ENCODE measurements around the gene NOL6.
"Not testable (repeated sequence)": the region's sequence is repeated elsewhere in the genome, so short reads cannot be mapped to it uniquely, and the experiment has no call there.

Gene NOL6

DNA sequence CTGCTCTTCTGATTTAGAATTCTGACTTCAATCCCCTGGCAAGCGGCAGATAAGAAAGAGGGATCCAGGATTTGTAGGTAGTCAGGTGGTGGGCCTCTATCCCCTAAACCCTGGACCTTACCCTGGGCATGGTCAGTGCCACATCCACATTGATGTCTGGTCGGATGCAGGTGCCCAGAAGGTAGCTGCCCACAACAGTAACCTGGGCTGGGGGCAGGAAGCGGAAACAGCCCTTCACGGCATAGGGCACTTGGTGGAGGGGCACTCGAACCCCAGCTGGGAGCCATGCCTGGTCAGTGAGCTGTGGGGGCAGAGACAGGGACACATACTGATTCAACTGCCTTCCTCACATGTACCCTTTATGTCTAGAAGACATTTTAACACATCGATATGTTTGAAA is 3.8 kb downstream of the NOL6 start:
- DNase-seq: no peak

DNA sequence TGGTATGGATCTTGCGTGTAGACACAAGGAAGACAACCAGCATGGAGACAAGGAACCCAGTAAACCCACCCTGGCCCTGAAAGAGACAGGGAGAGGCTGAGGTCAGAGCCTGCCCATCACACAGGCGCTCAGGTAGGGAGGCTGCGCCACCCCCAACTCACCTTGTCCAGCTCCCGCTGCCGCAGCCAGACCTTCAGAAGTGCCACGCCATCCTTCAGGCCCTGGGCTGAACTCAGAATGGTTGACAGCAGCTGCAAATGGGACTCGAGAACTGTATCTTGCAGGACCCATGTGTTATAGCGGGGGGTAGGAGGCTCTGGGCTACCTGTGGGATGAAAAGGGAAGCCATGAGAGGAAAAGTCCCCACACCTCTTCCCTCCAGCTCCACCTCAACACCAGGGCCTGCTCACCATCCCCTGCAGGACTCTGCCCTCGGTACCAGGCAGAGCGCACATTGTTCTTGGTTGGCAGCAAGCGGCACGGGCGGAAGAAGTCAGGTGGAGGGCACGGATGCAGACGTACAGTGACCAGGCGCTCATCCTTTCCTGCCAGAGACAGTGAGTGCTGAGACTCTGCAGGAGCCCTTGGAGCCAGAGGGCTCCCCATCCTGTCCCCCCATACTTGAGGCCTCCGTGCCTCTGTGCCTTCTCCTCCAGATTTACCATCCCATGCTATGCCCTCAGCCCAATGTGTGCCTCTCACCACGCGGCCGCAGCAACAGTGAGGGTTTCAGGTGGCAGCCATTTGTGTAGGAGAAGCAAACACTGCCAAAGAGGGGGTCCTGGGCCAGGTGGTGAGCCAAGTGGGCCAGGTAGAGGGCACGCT is 4.7 kb downstream of the NOL6 start:
- DNase-seq: no peak

DNA sequence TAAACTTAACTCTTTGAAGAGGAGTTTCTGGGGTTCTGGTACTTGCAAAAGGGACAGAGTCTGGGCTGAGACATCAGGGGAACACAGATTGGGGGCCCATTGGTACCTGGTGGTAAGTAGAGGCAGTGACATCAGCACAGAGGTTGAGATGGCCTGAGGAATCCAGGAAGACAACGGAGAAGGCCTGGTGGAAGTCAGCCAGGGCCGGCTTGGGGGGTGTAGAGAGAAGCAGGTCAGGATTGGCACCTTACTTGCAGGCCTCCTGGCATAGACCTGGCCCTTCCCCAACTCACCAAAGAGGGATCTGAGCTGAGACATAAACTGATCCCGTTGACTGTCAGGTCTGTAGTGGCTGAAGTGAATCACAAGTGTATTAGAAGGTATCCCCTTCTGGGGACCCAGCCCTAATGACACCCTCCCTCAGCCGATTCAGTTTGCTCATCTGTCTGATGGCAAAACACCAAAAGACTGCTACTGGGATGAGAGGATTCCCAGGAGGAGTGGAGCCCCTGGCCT is 5.5 kb downstream of the NOL6 start:
- no peak for DNase-seq

GRCh38 chr9:33467526-33467925 is 6.2 kb downstream of the NOL6 start:
- no peak for DNase-seq

GRCh38 chr9:33466565-33467495 is 6.9 kb downstream of the NOL6 start:
- peak; percentile 50 for DNase-seq

GRCh38 chr9:33465596-33466564 is 7.8 kb downstream of the NOL6 start:
- DNase-seq: no peak

DNA sequence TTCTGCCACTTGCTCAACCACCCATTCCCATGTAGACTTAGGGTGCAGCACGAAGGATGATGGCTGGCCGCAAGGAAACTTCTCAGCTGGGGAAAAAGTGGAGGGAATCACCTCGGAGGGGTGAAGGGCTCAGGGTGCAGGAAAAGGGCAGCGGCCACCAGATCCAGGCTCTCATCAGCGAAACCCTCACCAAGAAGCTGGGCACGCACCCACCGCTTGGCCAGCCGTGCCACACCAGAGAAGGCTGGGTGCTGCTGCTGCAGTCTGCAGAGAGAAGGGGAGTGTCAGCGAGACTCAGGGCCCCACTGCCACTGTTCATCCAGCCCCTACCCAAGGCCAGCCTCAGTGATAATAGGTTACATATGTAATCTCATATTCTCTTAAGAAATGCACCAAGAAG is 8.6 kb downstream of the NOL6 start:
- no peak for DNase-seq

DNA sequence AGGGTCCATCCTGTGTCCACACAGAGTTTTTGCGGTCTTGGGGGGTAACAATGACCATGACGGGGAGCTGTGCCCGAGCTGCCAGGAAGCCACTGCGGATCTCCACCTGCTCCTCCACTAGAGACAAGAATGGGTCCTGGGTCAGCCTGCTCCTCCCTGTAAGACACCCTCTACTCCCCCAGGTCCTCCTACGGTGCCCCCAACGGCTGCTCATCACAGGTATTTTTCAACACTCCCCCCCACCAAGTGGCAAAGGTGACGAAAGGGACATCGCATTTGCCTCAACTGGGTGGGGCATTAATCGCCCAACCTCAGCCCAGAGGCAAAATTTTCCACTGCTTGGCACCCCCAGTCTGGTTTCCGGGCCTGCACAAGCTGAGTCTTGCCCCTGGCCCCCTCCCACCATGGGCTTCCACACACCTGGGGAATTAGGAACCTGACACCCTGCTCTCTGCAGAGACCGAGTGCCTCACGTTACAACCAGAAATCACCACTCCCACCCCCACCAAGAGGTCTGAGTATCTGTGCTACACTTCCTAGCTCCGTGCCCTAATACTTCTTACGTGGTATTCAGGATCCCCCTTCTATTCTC is 9.6 kb downstream of the NOL6 start:
- no peak for DNase-seq

- no peak for DNase-seq
Observed at GRCh38 chr9:33463151-33463550, 10.6 kb downstream of the NOL6 start.

- no peak for DNase-seq
Observed at GRCh38 chr9:33461492-33461891, 12.2 kb downstream of the NOL6 start.

GRCh38 chr9:33460854-33461253 is 12.9 kb downstream of the NOL6 start:
- DNase-seq: no peak

- no peak for DNase-seq
Observed at GRCh38 chr9:33459115-33459514, 14.6 kb downstream of the NOL6 start.

GRCh38 chr9:33458444-33458843 is 15.3 kb downstream of the NOL6 start:
- DNase-seq: peak; percentile 63

DNA sequence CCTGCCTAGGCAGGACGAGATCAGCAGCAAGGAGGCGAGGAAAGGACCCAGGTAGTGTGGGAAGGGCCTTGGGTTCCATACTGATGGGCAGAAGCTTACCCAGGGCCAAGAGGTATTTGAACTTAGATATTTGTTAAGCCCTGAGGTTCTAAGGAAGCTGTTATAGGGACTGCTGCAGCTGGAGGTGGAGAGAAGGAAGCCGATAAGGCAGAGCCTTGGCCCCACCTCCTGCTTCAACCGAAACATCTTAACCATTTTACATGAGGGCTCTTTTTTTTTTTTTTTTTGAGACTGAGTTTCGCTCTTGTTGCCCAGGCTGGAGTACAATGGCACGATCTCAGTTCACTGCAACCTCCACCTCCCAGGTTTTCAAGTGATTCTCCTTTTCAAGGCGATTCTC is 17.8 kb downstream of the NOL6 start:
- no peak for DNase-seq

GRCh38 chr9:33455456-33455855 is 18.3 kb downstream of the NOL6 start:
- DNase-seq: not testable (repeated sequence)

GRCh38 chr9:33454661-33455026 is 19.1 kb downstream of the NOL6 start:
- DNase-seq: not testable (repeated sequence)

DNA sequence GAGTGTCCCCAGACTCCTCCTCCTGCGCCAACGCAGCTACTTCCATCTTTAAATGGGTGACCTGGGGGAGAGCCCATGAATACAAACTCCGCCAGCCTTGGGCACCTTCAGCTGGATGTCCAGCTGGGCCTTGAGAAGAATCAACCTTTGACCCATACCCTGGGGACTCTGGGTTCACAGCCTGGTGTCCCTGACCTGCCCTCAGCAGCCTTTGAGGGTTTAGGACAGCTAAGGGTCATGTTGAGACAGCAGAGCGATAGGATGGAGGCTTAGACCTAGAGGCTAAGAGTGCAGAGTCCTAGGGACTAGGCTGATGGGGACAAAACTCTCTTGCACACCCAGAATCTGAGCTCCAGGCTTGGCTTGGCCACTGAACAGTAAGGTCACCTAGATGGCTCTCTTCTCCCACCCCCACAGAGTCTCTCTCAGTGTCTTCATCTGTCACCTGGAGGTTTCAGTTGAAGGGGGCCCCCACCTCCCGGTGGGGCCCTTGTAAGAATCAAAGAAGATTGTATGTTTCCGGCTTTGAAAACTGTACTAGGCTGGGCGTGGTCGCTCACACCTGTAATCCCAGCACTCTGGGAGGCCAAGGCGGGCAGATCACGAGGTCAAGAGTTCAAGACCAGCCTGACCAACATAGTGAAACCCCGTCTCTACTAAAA is 19.6 kb downstream of the NOL6 start:
- no peak for DNase-seq

GRCh38 chr9:33453286-33453860 is 20.4 kb downstream of the NOL6 start:
- DNase-seq: no peak

- peak; percentile 31 for DNase-seq
Observed at GRCh38 chr9:33452828-33453271, 20.9 kb downstream of the NOL6 start.

GRCh38 chr9:33450621-33451146 is 23.0 kb downstream of the NOL6 start:
- DNase-seq: no peak

GRCh38 chr9:33449715-33450114 is 24.0 kb downstream of the NOL6 start:
- DNase-seq: no peak

Data from activated T-cell treated with anti-CD3 and anti-CD28 coated beads for 4 hours (primary cell).